ENCODE results near the gene INHBB.

Gene INHBB

GRCh38 chr2:120384486-120385354 lies 38.8 kb downstream of the INHBB start:
- Histone ChIP-seq H3K14ac (ENCODE audit: low read length in 2 of 2) (no peak overlapping the region), H3K79me1 (replicated peaks; ENCODE audit: low read length, poor library complexity, severe bottlenecking) (no peaks in the 10 kb centered on the region), H3K18ac (ENCODE audit: low read depth in 1 of 2, low read length in 2 of 2) (no peak overlapping the region), H3K4ac (ENCODE audit: low read depth in 1 of 2, low read length in 2 of 2) (no peak overlapping the region), H2AK5ac (ENCODE audit: low read length, severe bottlenecking) (no peak overlapping the region), H3K23ac (ENCODE audit: low read length in 2 of 2) (no peak overlapping the region), H3K9me3 (ENCODE audit: control insufficient read depth, low read length) (no peaks in the 10 kb centered on the region), H4K91ac (ENCODE audit: low read length) (no peak overlapping the region), H2BK12ac (ENCODE audit: low read length in 2 of 2) (no peak overlapping the region), H2BK120ac (ENCODE audit: low read depth, low read length) (no peak overlapping the region), H3K27ac (ENCODE audit: low read length, poor library complexity, severe bottlenecking) (no peak overlapping the region), H3K27me3 (ENCODE audit: control insufficient read depth in 1 of 2, insufficient read depth in 1 of 2, low read length in 2 of 2) (peaks cover 62 to 69% of the 10 kb centered on the region in 2 experiments), H2BK15ac (ENCODE audit: low read depth, poor library complexity, severe bottlenecking) (no peak overlapping the region), H2AFZ (ENCODE audit: low read depth, low read length) (no peak overlapping the region), H4K8ac (ENCODE audit: low read length) (no peak overlapping the region), H2BK5ac (ENCODE audit: low read depth, low read length, poor library complexity, severe bottlenecking) (no peak overlapping the region), H3K4me3 (ENCODE audit: insufficient read depth in 1 of 2, low read depth in 1 of 2, low read length in 2 of 2) (no peak overlapping the region), H3K4me1 (ENCODE audit: control insufficient read depth, insufficient read depth, low read depth, low read length) (peaks cover 1% of the 10 kb centered on the region), H3K36me3 (ENCODE audit: control insufficient read depth in 1 of 2, insufficient read depth in 2 of 2, low read depth in 1 of 2, low read length in 2 of 2) (no peaks in the 10 kb centered on the region), H3K9ac (ENCODE audit: low read length) (no peak overlapping the region), H3K4me2 (ENCODE audit: low read length, poor library complexity, severe bottlenecking) (no peak overlapping the region)
- no peak for DNase-seq
- WGBS = 82% methylated on average over 13 of the region's 13 CpGs

GRCh38 chr2:120385355-120386127 lies 39.6 kb downstream of the INHBB start:
- Histone ChIP-seq H2AFZ (ENCODE audit: low read depth, low read length) (no peak overlapping the region), H2BK120ac (ENCODE audit: low read depth, low read length) (no peak overlapping the region), H3K4me2 (ENCODE audit: low read length, poor library complexity, severe bottlenecking) (no peak overlapping the region), H3K9ac (ENCODE audit: low read length) (no peak overlapping the region), H3K4me3 (ENCODE audit: insufficient read depth in 1 of 2, low read depth in 1 of 2, low read length in 2 of 2) (no peak overlapping the region), H3K4me1 (ENCODE audit: control insufficient read depth, insufficient read depth, low read depth, low read length) (peaks cover 1% of the 10 kb centered on the region), H4K8ac (ENCODE audit: low read length) (no peak overlapping the region), H3K23ac (ENCODE audit: low read length in 2 of 2) (no peak overlapping the region), H3K18ac (ENCODE audit: low read depth in 1 of 2, low read length in 2 of 2) (no peak overlapping the region), H3K79me1 (replicated peaks; ENCODE audit: low read length, poor library complexity, severe bottlenecking) (no peaks in the 10 kb centered on the region), H3K9me3 (ENCODE audit: control insufficient read depth, low read length) (no peaks in the 10 kb centered on the region), H3K36me3 (ENCODE audit: control insufficient read depth in 1 of 2, insufficient read depth in 2 of 2, low read depth in 1 of 2, low read length in 2 of 2) (no peaks in the 10 kb centered on the region), H3K14ac (ENCODE audit: low read length in 2 of 2) (no peak overlapping the region), H4K91ac (ENCODE audit: low read length) (no peak overlapping the region), H2BK5ac (ENCODE audit: low read depth, low read length, poor library complexity, severe bottlenecking) (no peak overlapping the region), H2AK5ac (ENCODE audit: low read length, severe bottlenecking) (no peak overlapping the region), H3K27me3 (ENCODE audit: control insufficient read depth in 1 of 2, insufficient read depth in 1 of 2, low read length in 2 of 2) (peaks cover 61 to 69% of the 10 kb centered on the region in 2 experiments), H2BK12ac (ENCODE audit: low read length in 2 of 2) (no peak overlapping the region), H3K27ac (ENCODE audit: low read length, poor library complexity, severe bottlenecking) (no peak overlapping the region), H3K4ac (ENCODE audit: low read depth in 1 of 2, low read length in 2 of 2) (no peak overlapping the region), H2BK15ac (ENCODE audit: low read depth, poor library complexity, severe bottlenecking) (no peak overlapping the region)
- 40% methylated on average over 2 of the region's 4 CpGs for WGBS
- DNase-seq = no peak

- DNase-seq = no peak
- Histone ChIP-seq H3K27me3 (ENCODE audit: control insufficient read depth in 1 of 2, insufficient read depth in 1 of 2, low read length in 2 of 2) (peaks cover 35 to 44% of the 10 kb centered on the region in 2 experiments), H4K8ac (ENCODE audit: low read length) (no peak overlapping the region), H2AK5ac (ENCODE audit: low read length, severe bottlenecking) (no peak overlapping the region), H2BK15ac (ENCODE audit: low read depth, poor library complexity, severe bottlenecking) (no peak overlapping the region), H3K14ac (ENCODE audit: low read length in 2 of 2) (no peak overlapping the region), H3K79me1 (replicated peaks; ENCODE audit: low read length, poor library complexity, severe bottlenecking) (no peaks in the 10 kb centered on the region), H3K4me3 (ENCODE audit: insufficient read depth in 1 of 2, low read depth in 1 of 2, low read length in 2 of 2) (no peak overlapping the region), H2BK12ac (ENCODE audit: low read length in 2 of 2) (no peak overlapping the region), H3K4ac (ENCODE audit: low read depth in 1 of 2, low read length in 2 of 2) (no peak overlapping the region), H3K4me2 (ENCODE audit: low read length, poor library complexity, severe bottlenecking) (no peak overlapping the region), H3K9ac (ENCODE audit: low read length) (no peak overlapping the region), H3K18ac (ENCODE audit: low read depth in 1 of 2, low read length in 2 of 2) (no peak overlapping the region), H3K27ac (ENCODE audit: low read length, poor library complexity, severe bottlenecking) (no peak overlapping the region), H2AFZ (ENCODE audit: low read depth, low read length) (no peak overlapping the region), H2BK5ac (ENCODE audit: low read depth, low read length, poor library complexity, severe bottlenecking) (no peak overlapping the region), H3K4me1 (ENCODE audit: control insufficient read depth, insufficient read depth, low read depth, low read length) (peaks cover 1% of the 10 kb centered on the region), H2BK120ac (ENCODE audit: low read depth, low read length) (no peak overlapping the region), H3K36me3 (ENCODE audit: control insufficient read depth in 1 of 2, insufficient read depth in 2 of 2, low read depth in 1 of 2, low read length in 2 of 2) (no peaks in the 10 kb centered on the region), H3K9me3 (ENCODE audit: control insufficient read depth, low read length) (peaks cover 6% of the 10 kb centered on the region), H4K91ac (ENCODE audit: low read length) (no peak overlapping the region), H3K23ac (ENCODE audit: low read length in 2 of 2) (peak overlapping the region in 1 of 2 experiments; percentile 43)
- 53% methylated on average over 8 of the region's 9 CpGs for WGBS
Observed at GRCh38 chr2:120388222-120389035, 42.5 kb downstream of the INHBB start.
